ENCODE data around the gene PLAU.

- no peak for TF ChIP-seq CTCF (conservative IDR thresholded peaks at IDR 0.05; ENCODE audit: low read length)
- no peak for TF ChIP-seq EZH2phosphoT487 (IDR thresholded peaks at IDR 0.05; ENCODE audit: borderline replicate concordance, low read depth, low read length)
Measured at GRCh38 chr10:73867871-73868631, 42.9 kb upstream of the PLAU start.

All from OCI-LY7 (cell line).